Natural killer cell (primary cell): ENCODE measurements around the gene CDC42BPA. TPM values are rescaled to one million over a fixed set of nuclear protein-coding genes. Genes with fewer than 3 reads are reported as not detected.

Source experiments
- ATAC-seq, 3 donors: fragments of 150-1000 bp in 2 of 3; fragments of 200-7000 bp in 1 of 3; cut with Tn5 transposase; 1 replicate in 1 of 3; 2 replicates in 2 of 3; pipeline ENCODE4 v1.10.0; 2021; ENCODE audit warnings: mild to moderate bottlenecking in 2 of 3, moderate library complexity in 2 of 3
- DNase-seq, 2 donors: peaks; one replicate each; pipeline versions ENCODE4 v3.0.0 to v3.0.0-alpha.2; 2013 to 2021; ENCODE audit warnings: mixed read lengths in 1 of 2
- H3K27ac ChIP-seq: one replicate; pipeline ENCODE4 v1.5.1; 2013; ENCODE audit warnings: mild to moderate bottlenecking, low read length
- H3K27me3 ChIP-seq: one replicate; pipeline ENCODE4 v1.6.1; 2013; ENCODE audit warnings: low read length; ENCODE audit not compliant: control insufficient read depth, insufficient read depth
- H3K36me3 ChIP-seq: one replicate; pipeline ENCODE4 v1.6.1; 2013; ENCODE audit warnings: low read length; ENCODE audit not compliant: control insufficient read depth, insufficient read depth
- H3K4me1 ChIP-seq: one replicate; pipeline ENCODE4 v1.6.1; 2013; ENCODE audit warnings: low read length; ENCODE audit not compliant: control insufficient read depth, insufficient read depth
- H3K4me3 ChIP-seq: one replicate; pipeline ENCODE4 v1.5.1; 2013; ENCODE audit warnings: low read length
- H3K9me3 ChIP-seq: one replicate; pipeline ENCODE4 v1.6.1; 2013; ENCODE audit warnings: low read length; ENCODE audit not compliant: control insufficient read depth, insufficient read depth
- H3K27ac Mint-ChIP-seq, 2 donors: one replicate each; pipeline ENCODE4 v1.8.0; 2022; ENCODE audit warnings: mild to moderate bottlenecking in 2 of 2, mixed read lengths in 2 of 2, moderate library complexity in 1 of 2
- H3K27me3 Mint-ChIP-seq, 2 donors: one replicate each; pipeline ENCODE4 v1.8.0; 2022; ENCODE audit warnings: low read depth in 2 of 2, mixed read lengths in 2 of 2
- H3K36me3 Mint-ChIP-seq: one replicate; pipeline ENCODE4 v1.8.0; 2022; ENCODE audit warnings: mixed read lengths
- H3K4me1 Mint-ChIP-seq, 2 donors: one replicate each; pipeline ENCODE4 v1.8.0; 2022; ENCODE audit warnings: mixed read lengths in 2 of 2
- H3K4me3 Mint-ChIP-seq: one replicate; pipeline ENCODE4 v1.8.0; 2022; ENCODE audit warnings: mild to moderate bottlenecking, moderate library complexity, mixed read lengths
- H3K9me3 Mint-ChIP-seq, 2 donors: one replicate each; pipeline ENCODE4 v1.8.0; 2022; ENCODE audit warnings: mixed read lengths in 2 of 2
- CTCF ChIP-seq: fragments of 200-600 bp; IDR thresholded peaks from one replicate; pipeline ENCODE4 v1.8.0; 2022; ENCODE audit warnings: antibody characterized with exemption
- WGBS: methylation state at CpG from one replicate; pipeline ENCODE4 v1.1.7; 2013; ENCODE audit warnings: missing lambda C conversion rate; ENCODE audit not compliant: insufficient coverage; 5-methylcytosine and 5-hydroxymethylcytosine counted together
- intact Hi-C: fragments of 100-400 bp; cut with micrococcal nuclease; formaldehyde crosslinking; loops from one replicate; pipeline ENCODE4 v1.14.2; 2022
- total RNA-seq, 4 donors: library from RNA; stranded (reverse); fragments of 120-200 nt in 1 of 4; gene quantifications; one replicate each; pipeline versions ENCODE4 v1.2.3 to v1.2.4, GENCODE V29; 2013 to 2022

CDC42BPA gene
- total RNA-seq, 3 donors from 2014 or later (not counting 1 experiment from before 2014, with no cell fraction given) = 0.14 to 2.4 (median 0.77) TPM

- Histone ChIP-seq H3K4me3 (no peak overlapping the region), H3K27me3 (peaks cover 43% of the 10 kb centered on the region), H3K36me3 (no peaks in the 10 kb centered on the region), H3K9me3 (no peaks in the 10 kb centered on the region), H3K4me1 (peaks cover 12% of the 10 kb centered on the region), H3K27ac (no peak overlapping the region)
- Mint-ChIP-seq H3K27me3 (peaks cover 49 to 65% of the 10 kb centered on the region in 2 donors), H3K27ac (no peak overlapping the region), H3K4me3 (peak overlapping the region; percentile 61), H3K4me1 (peaks cover 0 to 6% of the 10 kb centered on the region in 2 donors), H3K9me3 (no peaks in the 10 kb centered on the region), H3K36me3 (no peaks in the 10 kb centered on the region)
- TF ChIP-seq CTCF = no peak
- intact Hi-C loops = no loop called here
- DNase-seq (no peak), ATAC-seq (no peak)
- 68% methylated on average over 4 of the region's 6 CpGs for WGBS
Measured at GRCh38 chr1:227317011-227317451, 1.3 kb downstream of the CDC42BPA start.

- no peak for ATAC-seq
- intact Hi-C loops = no loop called here
Measured at GRCh38 chr1:227316456-227316855, 1.8 kb downstream of the CDC42BPA start.

GRCh38 chr1:227315629-227316346 is 2.5 kb downstream of the CDC42BPA start:
- WGBS = 74% methylated on average over 5 of the region's 7 CpGs
- no peak overlapping the region for H3K4me3 Mint-ChIP-seq

More at GRCh38 chr1:227316456-227316855, 1.8 kb downstream of the CDC42BPA start:
- H3K4me3 ChIP-seq = no peak overlapping the region
- Mint-ChIP-seq H3K9me3 (no peaks in the 10 kb centered on the region), H3K4me1 (peaks cover 0 to 6% of the 10 kb centered on the region in 2 donors), H3K27ac (no peak overlapping the region), H3K4me3 (peak overlapping the region; percentile 61), H3K36me3 (no peaks in the 10 kb centered on the region), H3K27me3 (peaks cover 51 to 67% of the 10 kb centered on the region in 2 donors)
- no peak overlapping the region for H3K27ac ChIP-seq
- no peaks in the 10 kb centered on the region for H3K36me3 ChIP-seq
- H3K4me1 ChIP-seq = peaks cover 12% of the 10 kb centered on the region
- peaks cover 43% of the 10 kb centered on the region for H3K27me3 ChIP-seq
- H3K9me3 ChIP-seq = no peaks in the 10 kb centered on the region
- TF ChIP-seq CTCF = no peak
- DNase-seq = no peak

More at GRCh38 chr1:227315629-227316346, 2.5 kb downstream of the CDC42BPA start:
- no peaks in the 10 kb centered on the region for H3K36me3 ChIP-seq
- H3K4me3 ChIP-seq = no peak overlapping the region
- peaks cover 12% of the 10 kb centered on the region for H3K4me1 ChIP-seq
- intact Hi-C loops = no loop called here
- no peak for ATAC-seq
- Mint-ChIP-seq H3K36me3 (no peaks in the 10 kb centered on the region), H3K27ac (no peak overlapping the region), H3K9me3 (no peaks in the 10 kb centered on the region), H3K27me3 (peaks cover 50 to 66% of the 10 kb centered on the region in 2 donors), H3K4me1 (peaks cover 0 to 6% of the 10 kb centered on the region in 2 donors)
- DNase-seq = no peak
- no peaks in the 10 kb centered on the region for H3K9me3 ChIP-seq
- peaks cover 38% of the 10 kb centered on the region for H3K27me3 ChIP-seq
- TF ChIP-seq CTCF = no peak
- H3K27ac ChIP-seq = no peak overlapping the region
